ENCODE data around the gene ELMO1. TPM values are rescaled to one million over a fixed set of nuclear protein-coding genes. Genes with fewer than 3 reads are reported as not detected.

The ELMO1 gene
- polyA plus RNA-seq, 1 experiment: not detected

GRCh38 chr7:36905841-36906240 is 542.8 kb downstream of the ELMO1 start:
- CTCF ChIA-PET: no interaction called here
- Histone ChIP-seq H3K9me3 (ENCODE audit: control insufficient read depth, insufficient read depth, low read length) (no peaks in the 10 kb centered on the region; the same call in 1 of the 2 replicates), H3K27ac (ENCODE audit: low read depth, low read length) (no peak overlapping the region), H3K4me3 (ENCODE audit: low read depth, low read length) (no peak overlapping the region), H3K27me3 (ENCODE audit: control insufficient read depth, insufficient read depth, low read length) (no peaks in the 10 kb centered on the region)
- TF ChIP-seq CTCF (IDR thresholded peaks at IDR 0.05; ENCODE audit: low read depth, low read length): no peak
- POLR2A ChIA-PET: no interaction called here
- DNase-seq (ENCODE audit: low read depth, low spot score): no peak

GRCh38 chr7:36904802-36905201 is 543.9 kb downstream of the ELMO1 start:
- Histone ChIP-seq H3K9me3 (ENCODE audit: control insufficient read depth, insufficient read depth, low read length) (no peaks in the 10 kb centered on the region; the same call in 1 of the 2 replicates), H3K27me3 (ENCODE audit: control insufficient read depth, insufficient read depth, low read length) (no peaks in the 10 kb centered on the region), H3K4me3 (ENCODE audit: low read depth, low read length) (no peak overlapping the region), H3K27ac (ENCODE audit: low read depth, low read length) (no peak overlapping the region)
- TF ChIP-seq CTCF (IDR thresholded peaks at IDR 0.05; ENCODE audit: low read depth, low read length): no peak
- CTCF ChIA-PET: interaction anchor here (0.6 kb wide), 1 partner anchor 9 kb away, joined by 4 read pairs; no protein-coding TSS in a partner anchor
- no peak for DNase-seq (ENCODE audit: low read depth, low spot score)
- POLR2A ChIA-PET: no interaction called here

- POLR2A ChIA-PET: no interaction called here
- CTCF ChIA-PET: no interaction called here
These were observed 544.6 kb downstream of the ELMO1 start for GRCh38 chr7:36904101-36904500.

GRCh38 chr7:36900988-36901710 is 547.5 kb downstream of the ELMO1 start:
- no peak for TF ChIP-seq CTCF (IDR thresholded peaks at IDR 0.05; ENCODE audit: low read depth, low read length)
- ChIA-PET CTCF (no interaction called here), POLR2A (no interaction called here)
- no peak overlapping the region for H3K4me3 ChIP-seq (ENCODE audit: low read depth, low read length)
- H3K27ac ChIP-seq (ENCODE audit: low read depth, low read length): no peak overlapping the region
- no peak for DNase-seq (ENCODE audit: low read depth, low spot score)
- no peaks in the 10 kb centered on the region for H3K27me3 ChIP-seq (ENCODE audit: control insufficient read depth, insufficient read depth, low read length)
- no peaks in the 10 kb centered on the region; the same call in 1 of the 2 replicates for H3K9me3 ChIP-seq (ENCODE audit: control insufficient read depth, insufficient read depth, low read length)

More at GRCh38 chr7:36904101-36904500, 544.6 kb downstream of the ELMO1 start:
- H3K9me3 ChIP-seq (ENCODE audit: control insufficient read depth, insufficient read depth, low read length): no peaks in the 10 kb centered on the region; the same call in 1 of the 2 replicates
- H3K4me3 ChIP-seq (ENCODE audit: low read depth, low read length): no peak overlapping the region
- H3K27me3 ChIP-seq (ENCODE audit: control insufficient read depth, insufficient read depth, low read length): no peaks in the 10 kb centered on the region
- no peak for DNase-seq (ENCODE audit: low read depth, low spot score)
- H3K27ac ChIP-seq (ENCODE audit: low read depth, low read length): no peak overlapping the region
- no peak for TF ChIP-seq CTCF (IDR thresholded peaks at IDR 0.05; ENCODE audit: low read depth, low read length)

GRCh38 chr7:36898186-36898585 is 550.5 kb downstream of the ELMO1 start:
- DNase-seq (ENCODE audit: low read depth, low spot score): no peak
- CTCF ChIA-PET: no interaction called here
- Histone ChIP-seq H3K4me3 (ENCODE audit: low read depth, low read length) (no peak overlapping the region), H3K9me3 (ENCODE audit: control insufficient read depth, insufficient read depth, low read length) (no peaks in the 10 kb centered on the region), H3K27ac (ENCODE audit: low read depth, low read length) (no peak overlapping the region), H3K27me3 (ENCODE audit: control insufficient read depth, insufficient read depth, low read length) (no peaks in the 10 kb centered on the region)
- POLR2A ChIA-PET: no interaction called here
- no peak for TF ChIP-seq CTCF (IDR thresholded peaks at IDR 0.05; ENCODE audit: low read depth, low read length)
